NCI-H748 treated with DMSO at 0.1 percent for 48 hours (cell line): ENCODE data around the gene FBXO27.
"Not testable (repeated sequence)": the region's sequence is repeated elsewhere in the genome, so short reads cannot be mapped to it uniquely, and the experiment has no call there.

Source experiments
- DNase-seq: peaks from one replicate; lab custom pipeline; 2025; lab: John Stamatoyannopoulos, UW

FBXO27 gene

GRCh38 chr19:39032063-39032918, at the start of gene FBXO27:
FBXO27 (minus strand) TSS chr19:39032549; CDS start chr19:39032227, 322 bp downstream.
- peak; percentile 64 for DNase-seq

- no peak for DNase-seq
These were observed 48.1 kb upstream of the FBXO27 start for GRCh38 chr19:39080431-39080830.

DNA sequence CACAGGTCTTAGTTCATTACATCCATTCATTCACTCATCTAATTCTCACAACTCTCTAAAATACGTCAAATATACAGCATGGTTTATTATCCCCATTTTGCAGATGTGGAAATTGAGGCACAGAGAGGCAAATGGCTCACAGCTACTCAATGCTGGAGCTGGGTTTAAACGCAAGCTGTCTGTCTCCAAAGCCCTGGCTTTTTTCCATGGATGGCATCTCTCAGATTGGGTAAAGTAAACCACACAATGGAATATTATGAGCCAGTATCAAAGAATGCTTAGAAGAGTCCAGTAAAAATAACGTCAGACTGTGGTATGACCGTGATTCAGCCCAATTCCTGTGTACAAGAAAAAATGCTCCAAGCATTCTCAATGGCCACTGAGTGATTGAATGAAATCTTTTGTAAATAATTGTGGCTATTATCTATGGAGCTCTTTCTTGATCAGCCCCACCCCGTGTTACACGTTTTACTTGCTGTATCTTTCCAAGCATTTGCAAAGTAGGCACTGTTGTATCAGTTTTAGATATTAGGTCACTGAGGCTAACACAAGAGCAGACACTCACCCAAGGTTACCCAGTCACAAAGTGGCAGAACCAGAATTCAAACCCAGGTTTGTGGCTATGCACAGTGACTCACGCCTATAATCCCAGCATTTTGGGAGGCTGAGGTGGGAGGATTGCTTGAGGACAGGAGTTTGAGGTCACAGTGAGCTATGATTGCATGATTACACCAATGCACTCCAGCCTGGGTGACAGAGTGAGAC, 46.3 kb upstream of the FBXO27 start:
- no peak for DNase-seq

DNA sequence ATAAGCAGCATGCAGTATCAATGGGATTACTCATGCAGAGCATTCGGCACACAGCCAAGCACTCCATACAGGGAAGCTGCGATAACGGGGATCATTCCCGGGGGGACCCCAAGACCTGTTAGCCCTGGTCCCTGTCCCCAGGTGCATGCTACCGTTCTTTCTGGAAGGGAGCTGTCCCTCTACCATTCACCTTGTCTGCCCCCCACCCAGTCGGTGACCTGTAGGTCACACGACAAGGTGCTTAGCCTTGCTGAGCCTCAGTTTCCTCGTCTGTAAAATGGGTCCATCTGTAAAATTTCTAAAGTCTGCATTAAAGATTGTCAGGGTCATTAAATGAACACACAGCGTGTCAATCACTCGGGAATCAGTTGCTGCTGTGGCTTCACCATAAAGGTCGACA, 45.0 kb upstream of the FBXO27 start:
- DNase-seq: no peak

- DNase-seq: no peak
These were observed 42.6 kb upstream of the FBXO27 start for GRCh38 chr19:39074942-39075341.

- no peak for DNase-seq
These were observed 41.9 kb upstream of the FBXO27 start for GRCh38 chr19:39074205-39074692.

- no peak for DNase-seq
These were observed 38.5 kb upstream of the FBXO27 start for GRCh38 chr19:39070888-39071287.

- not testable (repeated sequence) for DNase-seq
These were observed 35.9 kb upstream of the FBXO27 start for GRCh38 chr19:39068259-39068658.

DNA sequence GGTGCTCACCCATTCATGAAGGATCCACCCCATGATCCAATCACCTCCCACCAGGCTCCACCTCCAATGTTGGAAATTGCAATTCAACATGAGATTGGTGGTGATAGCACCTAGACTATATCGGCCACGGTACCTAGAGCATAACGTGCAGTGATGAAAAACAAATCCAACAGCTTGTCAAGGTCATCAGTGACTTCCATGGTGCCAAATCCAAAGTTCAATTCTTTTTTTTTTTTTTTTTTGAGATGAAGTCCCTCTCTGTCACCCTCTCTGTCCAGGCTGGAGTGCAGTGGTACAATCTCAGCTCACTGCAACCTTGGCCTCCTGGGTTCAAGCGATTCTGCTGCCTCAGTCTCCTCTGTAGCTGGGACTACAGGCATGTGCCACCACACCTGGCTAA, 34.8 kb upstream of the FBXO27 start:
- DNase-seq: no peak

GRCh38 chr19:39065928-39066327, 33.6 kb upstream of the FBXO27 start:
- DNase-seq: no peak

DNA sequence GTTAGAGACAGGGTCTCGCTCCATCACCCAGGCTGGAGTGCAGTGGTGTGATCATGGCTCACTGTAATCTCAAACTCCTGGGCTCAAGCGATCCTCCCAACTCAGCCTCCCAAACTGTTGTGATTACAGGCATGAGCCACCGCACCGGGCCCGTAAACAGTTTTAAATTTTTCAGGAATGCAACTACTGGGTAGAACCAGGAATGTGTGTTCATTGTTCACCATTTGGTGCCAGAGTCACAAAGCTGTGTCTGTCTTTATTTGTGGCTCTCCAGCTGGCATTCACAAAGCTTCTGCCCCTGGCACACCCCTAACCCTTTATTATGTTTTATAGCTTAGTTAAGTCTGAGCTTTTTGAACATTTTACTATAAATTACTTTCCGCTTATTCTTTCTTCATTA, 32.1 kb upstream of the FBXO27 start:
- no peak for DNase-seq

- DNase-seq: no peak
These were observed 27.8 kb upstream of the FBXO27 start for GRCh38 chr19:39060171-39060570.

- no peak for DNase-seq
These were observed 27.0 kb upstream of the FBXO27 start for GRCh38 chr19:39059302-39059701.

DNA sequence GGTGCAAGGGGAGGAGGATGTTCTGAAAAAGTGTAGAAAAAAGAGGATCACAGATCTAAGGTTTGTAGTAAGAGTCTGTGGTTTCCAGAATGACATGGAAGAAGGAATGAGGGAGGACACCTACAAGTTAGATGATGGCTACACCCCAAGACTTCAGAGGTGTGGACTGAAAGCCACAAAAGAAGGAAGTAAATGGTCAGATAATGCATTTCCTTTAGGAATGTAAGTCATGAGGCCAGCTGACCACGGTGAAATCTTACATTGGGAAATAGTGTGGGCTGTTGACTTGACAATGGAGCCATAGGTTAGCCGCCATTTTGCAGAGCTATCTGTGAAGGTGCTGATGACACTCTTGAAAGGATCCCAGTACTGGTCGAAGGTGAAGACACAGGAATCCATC, 25.3 kb upstream of the FBXO27 start:
- no peak for DNase-seq

DNA sequence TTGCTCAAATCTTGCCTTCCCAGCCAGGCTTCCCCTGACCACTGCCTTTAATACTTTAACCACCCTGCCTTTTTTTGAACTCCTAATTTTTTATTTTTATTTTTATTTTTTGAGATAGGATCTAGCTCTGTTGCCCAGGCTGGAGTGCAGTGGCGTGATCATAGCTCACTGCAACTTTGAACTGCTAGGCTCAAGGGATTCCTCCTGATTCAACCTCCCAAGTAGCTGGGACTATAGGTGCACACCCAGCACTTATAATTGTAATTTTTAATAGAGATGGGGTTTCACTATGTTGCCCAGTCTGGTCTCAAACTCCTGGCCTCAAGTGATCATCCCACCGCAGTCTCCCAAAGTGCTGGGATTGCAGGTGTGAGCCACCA, 21.7 kb upstream of the FBXO27 start:
- DNase-seq: no peak

DNA sequence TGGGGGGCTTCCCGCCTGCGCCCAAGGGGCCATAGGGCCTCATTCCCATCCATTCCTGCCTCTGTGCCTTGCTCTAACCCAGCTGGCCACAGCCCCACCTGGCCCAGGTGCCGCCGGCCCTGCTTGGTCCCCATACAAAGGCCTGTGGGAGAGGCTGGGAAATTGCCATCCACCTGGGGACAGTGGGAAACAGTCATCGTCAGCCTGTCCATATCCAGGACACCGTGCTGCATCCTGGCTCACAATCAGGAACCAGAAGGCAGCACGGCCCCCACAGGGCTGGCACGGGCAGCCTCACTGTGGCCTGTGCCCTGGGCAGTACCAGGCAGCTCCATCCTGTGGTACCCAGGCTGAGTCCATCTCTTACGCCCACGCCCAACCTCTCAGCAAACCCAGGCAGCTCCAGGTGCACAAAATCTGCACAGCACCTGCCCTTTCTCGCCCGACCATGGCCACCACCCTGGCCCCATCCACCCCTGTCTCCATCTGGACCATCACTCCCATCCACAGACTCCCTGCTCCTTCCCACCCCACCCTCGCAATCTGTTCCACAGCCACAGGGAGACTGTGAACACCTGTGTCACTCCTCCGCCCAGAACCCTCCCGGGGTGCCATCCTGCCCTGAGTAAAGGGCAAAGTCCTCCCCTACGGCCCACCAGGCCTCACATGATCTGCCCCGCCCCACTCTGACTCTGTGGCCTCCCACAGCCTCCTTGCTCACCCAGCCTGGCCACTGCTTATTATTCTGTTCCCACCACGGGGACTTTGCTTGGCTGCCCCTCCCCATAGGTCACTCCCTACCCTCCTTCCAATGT, 21.1 kb upstream of the FBXO27 start:
- no peak for DNase-seq

GRCh38 chr19:39052846-39053245, 20.5 kb upstream of the FBXO27 start:
- no peak for DNase-seq

GRCh38 chr19:39052243-39052746, 19.9 kb upstream of the FBXO27 start:
- DNase-seq: peak; percentile 50

DNA sequence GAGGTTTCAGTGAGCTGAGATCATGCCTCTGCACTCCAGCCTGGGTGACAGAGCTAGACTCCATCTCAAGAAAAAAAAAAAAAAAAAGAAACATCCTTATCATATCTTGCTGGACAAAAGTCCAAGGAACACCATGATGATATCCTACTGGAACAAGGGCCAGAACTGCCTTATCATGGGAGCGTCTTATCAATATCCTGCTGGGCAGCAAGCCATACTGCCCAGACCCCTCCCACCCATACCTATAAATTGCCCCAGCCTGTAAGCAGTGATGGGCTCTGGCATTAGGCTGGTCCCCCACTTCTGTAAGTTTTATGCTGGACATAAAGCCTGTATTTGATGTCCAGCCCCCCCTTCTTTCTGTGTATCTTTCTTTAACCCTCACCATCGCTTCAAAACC, 14.7 kb upstream of the FBXO27 start:
- no peak for DNase-seq

- no peak for DNase-seq
These were observed 13.9 kb upstream of the FBXO27 start for GRCh38 chr19:39046037-39046821.

DNA sequence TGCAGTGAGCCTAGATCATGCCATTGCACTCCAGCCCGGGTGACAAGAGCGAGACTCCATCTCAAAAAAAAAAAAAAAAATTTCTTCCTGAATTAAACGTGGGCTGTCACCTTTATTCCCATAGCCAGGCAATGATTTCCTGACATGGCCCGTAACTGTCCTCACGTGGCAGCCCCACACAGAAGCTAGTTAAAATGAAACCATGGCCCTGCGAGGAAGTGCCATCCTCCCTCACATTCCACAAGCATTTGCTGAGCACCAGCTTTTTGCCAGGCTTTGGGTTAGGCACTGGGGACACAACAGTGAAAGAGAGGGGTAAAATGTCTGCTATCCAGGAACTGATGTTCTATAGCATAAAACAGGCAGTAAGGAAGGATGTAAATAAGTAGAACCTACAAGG, 13.2 kb upstream of the FBXO27 start:
- no peak for DNase-seq
